Measurements from ENCODE around the gene ACBD4.

DNA sequence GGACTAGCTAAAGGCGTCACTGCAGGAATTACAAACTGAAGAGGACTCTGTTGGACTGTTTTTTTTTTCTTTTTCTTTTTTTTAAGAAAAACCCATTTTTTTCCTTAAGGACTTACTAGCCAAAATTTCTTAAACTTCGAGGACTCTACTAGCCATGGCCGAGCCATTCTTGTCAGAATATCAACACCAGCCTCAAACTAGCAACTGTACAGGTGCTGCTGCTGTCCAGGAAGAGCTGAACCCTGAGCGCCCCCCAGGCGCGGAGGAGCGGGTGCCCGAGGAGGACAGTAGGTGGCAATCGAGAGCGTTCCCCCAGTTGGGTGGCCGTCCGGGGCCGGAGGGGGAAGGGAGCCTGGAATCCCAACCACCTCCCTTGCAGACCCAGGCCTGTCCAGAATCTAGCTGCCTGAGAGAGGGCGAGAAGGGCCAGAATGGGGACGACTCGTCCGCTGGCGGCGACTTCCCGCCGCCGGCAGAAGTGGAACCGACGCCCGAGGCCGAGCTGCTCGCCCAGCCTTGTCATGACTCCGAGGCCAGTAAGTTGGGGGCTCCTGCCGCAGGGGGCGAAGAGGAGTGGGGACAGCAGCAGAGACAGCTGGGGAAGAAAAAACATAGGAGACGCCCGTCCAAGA lies 13.7 kb downstream of the ACBD4 start:
- peak; percentile 86 for TF ChIP-seq CTCF (IDR thresholded peaks at IDR 0.05; ENCODE audit: poor library complexity)
- TF ChIP-seq EZH2phosphoT487 (IDR thresholded peaks at IDR 0.05; ENCODE audit: low read depth, severe bottlenecking, unreplicated experiment) = no peak
- no peak for TF ChIP-seq EZH2 (IDR thresholded peaks at IDR 0.05; ENCODE audit: borderline replicate concordance)
